K562 treated with DMSO at 1 percent for 24 hours (cell line): Measurements from ENCODE around the gene MPDZ. TPM values are rescaled to one million over a fixed set of nuclear protein-coding genes. Genes with fewer than 3 reads are reported as not detected.

Source experiments
- total RNA-seq: library from RNA; unstranded; fragments of 300-600 nt; gene quantifications from 2 replicates; pipeline ENCODE4 v1.2.3, GENCODE V29; 2022; ENCODE audit warnings: low read depth; ENCODE audit not compliant: insufficient read depth

Gene MPDZ, protein sequence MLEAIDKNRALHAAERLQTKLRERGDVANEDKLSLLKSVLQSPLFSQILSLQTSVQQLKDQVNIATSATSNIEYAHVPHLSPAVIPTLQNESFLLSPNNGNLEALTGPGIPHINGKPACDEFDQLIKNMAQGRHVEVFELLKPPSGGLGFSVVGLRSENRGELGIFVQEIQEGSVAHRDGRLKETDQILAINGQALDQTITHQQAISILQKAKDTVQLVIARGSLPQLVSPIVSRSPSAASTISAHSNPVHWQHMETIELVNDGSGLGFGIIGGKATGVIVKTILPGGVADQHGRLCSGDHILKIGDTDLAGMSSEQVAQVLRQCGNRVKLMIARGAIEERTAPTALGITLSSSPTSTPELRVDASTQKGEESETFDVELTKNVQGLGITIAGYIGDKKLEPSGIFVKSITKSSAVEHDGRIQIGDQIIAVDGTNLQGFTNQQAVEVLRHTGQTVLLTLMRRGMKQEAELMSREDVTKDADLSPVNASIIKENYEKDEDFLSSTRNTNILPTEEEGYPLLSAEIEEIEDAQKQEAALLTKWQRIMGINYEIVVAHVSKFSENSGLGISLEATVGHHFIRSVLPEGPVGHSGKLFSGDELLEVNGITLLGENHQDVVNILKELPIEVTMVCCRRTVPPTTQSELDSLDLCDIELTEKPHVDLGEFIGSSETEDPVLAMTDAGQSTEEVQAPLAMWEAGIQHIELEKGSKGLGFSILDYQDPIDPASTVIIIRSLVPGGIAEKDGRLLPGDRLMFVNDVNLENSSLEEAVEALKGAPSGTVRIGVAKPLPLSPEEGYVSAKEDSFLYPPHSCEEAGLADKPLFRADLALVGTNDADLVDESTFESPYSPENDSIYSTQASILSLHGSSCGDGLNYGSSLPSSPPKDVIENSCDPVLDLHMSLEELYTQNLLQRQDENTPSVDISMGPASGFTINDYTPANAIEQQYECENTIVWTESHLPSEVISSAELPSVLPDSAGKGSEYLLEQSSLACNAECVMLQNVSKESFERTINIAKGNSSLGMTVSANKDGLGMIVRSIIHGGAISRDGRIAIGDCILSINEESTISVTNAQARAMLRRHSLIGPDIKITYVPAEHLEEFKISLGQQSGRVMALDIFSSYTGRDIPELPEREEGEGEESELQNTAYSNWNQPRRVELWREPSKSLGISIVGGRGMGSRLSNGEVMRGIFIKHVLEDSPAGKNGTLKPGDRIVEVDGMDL (N-terminal part only)
- total RNA-seq: 4.2 and 6.9 TPM in 2 replicates

GRCh38 chr9:13279284-13280141 lies at the start of gene MPDZ:
Gene MPDZ (minus strand): TSS chr9:13279692. CDS start chr9:13250315, 29,377 bp downstream.

